Stomach (tissue), 9 donors: ENCODE data around the gene ZNF275. TPM values are rescaled to one million over a fixed set of nuclear protein-coding genes. Genes with fewer than 3 reads are reported as not detected.

Source experiments
- DNase-seq, 2 donors: peaks; one replicate each; pipeline versions ENCODE4 v3.0.0 to v3.0.0-alpha.2; 2013 to 2019
- H3K27ac ChIP-seq, 5 donors: fragments of 200-600 bp in 4 of 5; sonication (generic) in 4 of 5; one replicate each; pipeline ENCODE4 v1.5.1; 2013 to 2019; ENCODE audit warnings: mild to moderate bottlenecking in 1 of 5, moderate library complexity in 1 of 5
- H3K27me3 ChIP-seq, 3 donors: fragments of 200-600 bp; sonication (generic); one replicate each; pipeline ENCODE4 v1.5.1; 2017 to 2019; ENCODE audit warnings: mixed run types in 1 of 3
- H3K36me3 ChIP-seq, 4 donors: fragments of 200-600 bp; sonication (generic); 1 replicate in 3 of 4; 2 replicates in 1 of 4; pipeline ENCODE4 v1.5.1; 2016 to 2019
- H3K4me1 ChIP-seq, 4 donors: fragments of 200-600 bp; sonication (generic); one replicate each; pipeline ENCODE4 v1.5.1; 2016 to 2019
- H3K4me3 ChIP-seq, 4 donors: fragments of 200-600 bp; sonication (generic) in 3 of 4; one replicate each; pipeline ENCODE4 v1.5.1; 2016 to 2019; ENCODE audit warnings: mild to moderate bottlenecking in 1 of 4
- H3K9me3 ChIP-seq, 4 donors: fragments of 200-600 bp; sonication (generic); one replicate each; pipeline ENCODE4 v1.5.1; 2016 to 2019
- EP300 ChIP-seq: sonication (generic); formaldehyde crosslinking; IDR thresholded peaks from one replicate; pipeline ENCODE4 v1.6.1; 2017; ENCODE audit warnings: antibody characterized with exemption
- POLR2A ChIP-seq, 4 donors: fragments of 450-650 bp; IDR thresholded peaks; one replicate each; pipeline ENCODE4 v1.6.1; 2016; ENCODE audit warnings: antibody characterized with exemption in 4 of 4, control low read depth in 2 of 4, mild to moderate bottlenecking in 1 of 4, moderate library complexity in 1 of 4
- POLR2AphosphoS5 ChIP-seq, 3 donors: sonication (generic); formaldehyde crosslinking; IDR thresholded peaks; one replicate each; pipeline ENCODE4 v1.6.1; 2016; ENCODE audit warnings: antibody characterized with exemption in 3 of 3
- WGBS, 5 donors: extraction: QIAGEN DNeasy Blood & Tissue Kit in 3 of 5; methylation state at CpG; one replicate each; pipeline versions ENCODE4 v1.1.5 to v1.1.7; 2013 to 2018; 5-methylcytosine and 5-hydroxymethylcytosine counted together
- intact Hi-C: fragments of 100-400 bp; cut with DNase I; formaldehyde crosslinking; loops from one replicate; pipeline ENCODE4 v1.15.1; 2023; ENCODE audit warnings: low total_unique reads
- polyA plus RNA-seq, 3 donors: library from polyadenylated mRNA; stranded (reverse); fragments of 200-250 nt; gene quantifications; one replicate each; pipeline ENCODE4 v1.2.3, GENCODE V29; 2013
- small RNA-seq, 4 donors: library from RNA; depleted of rRNA; stranded (forward); fragments of <200 nt; gene quantifications; one replicate each; pipeline ENCODE3, GENCODE V24; 2016
- total RNA-seq, 5 donors: library from RNA; depleted of rRNA; stranded (reverse); fragments of >200 nt; gene quantifications; one replicate each; pipeline versions ENCODE4 v1.1.0 to v1.2.3, GENCODE V29; 2014 to 2016
- TF ChIP-seq, protein P1 (sequence below), 7 experiments: fragments of 450-650 bp in 4 of 7; fragments of 200-600 bp in 3 of 7; sonication (generic) in 3 of 7; IDR thresholded peaks; one replicate each; pipeline ENCODE4 v1.5.1; 2016 to 2019; ENCODE audit warnings: antibody characterized with exemption in 7 of 7, control low read depth in 2 of 7, mild to moderate bottlenecking in 1 of 7
- donor health status: healthy with polysubstance abuse.
- donor health status: Bipolar disorder and iron deficiency.
- donor health status: healthy.

Gene ZNF275
- total and polyA plus RNA-seq, 8 donors, result 0.87 to 13.4 (median 3.7) TPM

DNA sequence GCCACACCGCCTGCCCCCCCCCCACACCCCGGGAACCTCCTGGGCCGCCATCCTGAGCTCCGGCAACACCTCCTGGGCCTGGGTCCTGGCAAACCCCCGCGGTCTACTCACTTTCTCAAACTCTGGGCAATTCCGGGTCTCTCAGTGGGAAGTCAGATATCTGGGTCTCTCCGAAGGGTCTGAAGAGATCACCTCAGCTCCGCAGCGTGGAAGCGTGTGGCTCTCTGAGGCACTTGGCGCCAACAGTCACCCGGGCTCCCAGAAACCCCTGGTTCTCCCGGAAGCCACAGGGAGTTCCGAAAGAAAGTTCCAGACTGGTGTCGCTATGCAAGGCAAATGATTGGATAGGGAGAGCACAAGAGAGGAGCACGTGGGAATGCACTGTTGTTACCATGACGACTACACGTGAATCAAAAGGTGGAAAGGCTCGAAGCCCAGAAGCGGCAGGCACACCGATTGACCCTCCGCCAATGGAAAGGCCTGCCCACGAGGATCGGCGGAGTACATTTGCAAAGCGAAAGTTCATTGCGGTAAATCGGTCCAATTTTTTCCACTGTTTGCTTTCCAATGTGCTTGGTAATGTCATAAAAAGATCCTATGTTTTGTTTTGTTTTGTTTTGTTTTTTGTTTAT is 67.3 kb downstream of the ZNF275 start, which contains the start of gene PNMA6E:
TSS of gene PNMA6E (minus strand) at position 218 of the 632 bp plus-strand sequence. CDS start 2,501 bp downstream, outside the sequence.
- no peaks in the 10 kb centered on the region for H3K36me3 ChIP-seq
- no peak within 1 kb of the TSS for H3K4me3 ChIP-seq
- WGBS, 5 donors, result 91 to 97% (median 94%) methylated on average over 21 to 29 of the region's 29 CpGs
- peaks cover 0 to 13% (median 4%) of the 10 kb centered on the region in 4 donors for H3K9me3 ChIP-seq
- no peak within 1 kb of the TSS for H3K27ac ChIP-seq
- intact Hi-C loops, result no loop called here
- H3K27me3 ChIP-seq, result peaks cover 0 to 15% (median 7%) of the 10 kb centered on the region in 3 donors
- DNase-seq, result no peak
- H3K4me1 ChIP-seq, result no peaks in the 10 kb centered on the region
- no peak for TF ChIP-seq EP300
- TF ChIP-seq, protein P1, sequence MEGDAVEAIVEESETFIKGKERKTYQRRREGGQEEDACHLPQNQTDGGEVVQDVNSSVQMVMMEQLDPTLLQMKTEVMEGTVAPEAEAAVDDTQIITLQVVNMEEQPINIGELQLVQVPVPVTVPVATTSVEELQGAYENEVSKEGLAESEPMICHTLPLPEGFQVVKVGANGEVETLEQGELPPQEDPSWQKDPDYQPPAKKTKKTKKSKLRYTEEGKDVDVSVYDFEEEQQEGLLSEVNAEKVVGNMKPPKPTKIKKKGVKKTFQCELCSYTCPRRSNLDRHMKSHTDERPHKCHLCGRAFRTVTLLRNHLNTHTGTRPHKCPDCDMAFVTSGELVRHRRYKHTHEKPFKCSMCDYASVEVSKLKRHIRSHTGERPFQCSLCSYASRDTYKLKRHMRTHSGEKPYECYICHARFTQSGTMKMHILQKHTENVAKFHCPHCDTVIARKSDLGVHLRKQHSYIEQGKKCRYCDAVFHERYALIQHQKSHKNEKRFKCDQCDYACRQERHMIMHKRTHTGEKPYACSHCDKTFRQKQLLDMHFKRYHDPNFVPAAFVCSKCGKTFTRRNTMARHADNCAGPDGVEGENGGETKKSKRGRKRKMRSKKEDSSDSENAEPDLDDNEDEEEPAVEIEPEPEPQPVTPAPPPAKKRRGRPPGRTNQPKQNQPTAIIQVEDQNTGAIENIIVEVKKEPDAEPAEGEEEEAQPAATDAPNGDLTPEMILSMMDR (IDR thresholded peaks at IDR 0.05), result no peak
- TF ChIP-seq POLR2AphosphoS5 (IDR thresholded peaks at IDR 0.05), result no peak
- no peak for TF ChIP-seq POLR2A (IDR thresholded peaks at IDR 0.05)

Small RNAs within 50 kb of the gene (small RNA-seq; reads per million reads assigned to genes)
- gene AC152007.1, result 0 reads per million in 4 donors

Other genes starting within 250 kb of the ZNF275 start
- not detected for gene MAGEA1, start 154.9 kb upstream of the ZNF275 start, total RNA-seq
- gene MAGEA1, start 154.9 kb upstream of the ZNF275 start, polyA plus RNA-seq, result not detected
- not detected for gene PNMA6F, start 12.4 kb upstream of the ZNF275 start, total RNA-seq
- not detected for gene PNMA6F, start 12.4 kb upstream of the ZNF275 start, polyA plus RNA-seq
- not detected for gene PNMA6E, start 67.2 kb downstream of the ZNF275 start, total RNA-seq
- not detected for gene PNMA6E, start 67.2 kb downstream of the ZNF275 start, polyA plus RNA-seq
- under 1 TPM in 2 of 5 donors, not detected in 3; under 0.01 to 0.92 TPM for gene ZFP92, start 77.3 kb downstream of the ZNF275 start, total RNA-seq
- gene ZFP92, start 77.3 kb downstream of the ZNF275 start, polyA plus RNA-seq, result under 1 TPM; 0.13 to 0.75 (median 0.31) TPM
- gene TREX2, start 111.9 kb downstream of the ZNF275 start, total RNA-seq, result 10 to 100 TPM in 1 of 5 donors, 1 to 10 TPM in 2, not detected in 2; 2.2 to 13.3 (median 5.1) TPM
- gene TREX2, start 111.9 kb downstream of the ZNF275 start, polyA plus RNA-seq, result 1 to 10 TPM in 1 of 3 donors, under 1 TPM in 1, not detected in 1; 0.62 to 1.2 TPM
- gene HAUS7, start 136.4 kb downstream of the ZNF275 start, total RNA-seq, result 10 to 100 TPM in 2 of 5 donors, 1 to 10 TPM in 3; 1.8 to 17.9 (median 6.4) TPM
- 10 to 100 TPM; 31.3 to 75.3 (median 41.7) TPM for gene HAUS7, start 136.4 kb downstream of the ZNF275 start, polyA plus RNA-seq
- 10 to 100 TPM in 3 of 5 donors, 1 to 10 TPM in 2; 6.2 to 64.3 (median 21.9) TPM for gene BGN, start 160.8 kb downstream of the ZNF275 start, total RNA-seq
- 10 to 100 TPM in 2 of 3 donors, 1 to 10 TPM in 1; 9.3 to 22.7 (median 10.5) TPM for gene BGN, start 160.8 kb downstream of the ZNF275 start, polyA plus RNA-seq
- gene ATP2B3, start 183.5 kb downstream of the ZNF275 start, total RNA-seq, result under 1 TPM in 1 of 5 donors, not detected in 4; 0.55 TPM
- under 1 TPM in 1 of 3 donors, not detected in 2; 0.03 TPM for gene ATP2B3, start 183.5 kb downstream of the ZNF275 start, polyA plus RNA-seq